GM18861 (cell line): Measurements from ENCODE around the gene CDCA5.
A peak's percentile ranks its signal among the peaks of the same experiment; 100 is the strongest.
"Not testable (repeated sequence)": the region's sequence is repeated elsewhere in the genome, so short reads cannot be mapped to it uniquely, and the experiment has no call there.

Experiments used
- ATAC-seq: cut with Tn5 transposase; IDR thresholded peaks from one replicate; pipeline ENCODE4 v1.9.1; 2021; ENCODE audit not compliant: unreplicated experiment

CDCA5 gene

GRCh38 chr11:65119670-65119995, 35.8 kb upstream of the CDCA5 start:
- no peak for ATAC-seq

GRCh38 chr11:65118891-65119669, 35.2 kb upstream of the CDCA5 start:
- ATAC-seq: not testable (repeated sequence)

- ATAC-seq: no peak
Observed at GRCh38 chr11:65118097-65118837, 34.4 kb upstream of the CDCA5 start.

GRCh38 chr11:65117206-65118096, 33.6 kb upstream of the CDCA5 start, which contains the start of gene ZNHIT2:
Gene ZNHIT2, minus strand, starts transcription at chr11:65117701. Its CDS starts 48 bp downstream, at chr11:65117653.
- ATAC-seq: peak; percentile 37

GRCh38 chr11:65116370-65117205, 32.7 kb upstream of the CDCA5 start:
- no peak for ATAC-seq

GRCh38 chr11:65115361-65116082, 31.7 kb upstream of the CDCA5 start:
- no peak for ATAC-seq

GRCh38 chr11:65114538-65115171, 30.8 kb upstream of the CDCA5 start:
- ATAC-seq: no peak

- ATAC-seq: no peak
Observed at GRCh38 chr11:65113839-65114238, 30.0 kb upstream of the CDCA5 start.

GRCh38 chr11:65113361-65113756, 29.5 kb upstream of the CDCA5 start:
- no peak for ATAC-seq

- ATAC-seq: peak; percentile 28
Observed at GRCh38 chr11:65112546-65113360, 28.9 kb upstream of the CDCA5 start.

GRCh38 chr11:65111744-65112545, 28.1 kb upstream of the CDCA5 start, which contains the start of gene TM7SF2:
Gene TM7SF2, plus strand, starts transcription at chr11:65111872. Its CDS starts 144 bp downstream, at chr11:65112016.
- peak; percentile 45 for ATAC-seq

- no peak for ATAC-seq
Observed at GRCh38 chr11:65111159-65111743, 27.4 kb upstream of the CDCA5 start.

GRCh38 chr11:65110354-65110861, 26.6 kb upstream of the CDCA5 start:
- ATAC-seq: no peak

GRCh38 chr11:65109231-65110198, 25.7 kb upstream of the CDCA5 start:
- ATAC-seq: no peak

- no peak for ATAC-seq
Observed at GRCh38 chr11:65108469-65109123, 24.8 kb upstream of the CDCA5 start.
